ENCODE data around the gene ANKHD1. TPM values are rescaled to one million over a fixed set of nuclear protein-coding genes. Genes with fewer than 3 reads are reported as not detected.

Gene ANKHD1
- polyA plus RNA-seq, 1 of the 3 experiments (the other 2 are of a cell fraction): 26.7 TPM

DNA sequence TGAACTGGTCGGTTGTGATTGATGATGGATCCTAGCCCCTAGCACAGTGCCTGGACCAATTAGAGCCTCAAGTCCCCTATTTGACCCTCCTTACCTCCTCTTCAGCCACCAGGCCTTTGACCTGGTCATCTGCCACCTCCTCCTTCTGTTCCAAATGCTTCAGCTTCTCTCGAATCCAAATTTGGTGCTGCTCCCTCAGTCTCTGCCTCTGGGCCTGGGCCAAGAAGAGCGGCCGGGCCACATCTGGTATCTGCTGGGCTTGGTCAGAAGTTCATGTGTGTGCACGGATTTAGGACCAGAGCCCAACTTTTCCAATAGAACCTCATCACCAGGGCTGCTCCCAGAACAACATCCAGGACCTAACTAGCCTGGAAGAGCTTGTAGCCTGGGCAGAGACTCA lies 169.5 kb downstream of the ANKHD1 start:
- TF ChIP-seq, protein P1, sequence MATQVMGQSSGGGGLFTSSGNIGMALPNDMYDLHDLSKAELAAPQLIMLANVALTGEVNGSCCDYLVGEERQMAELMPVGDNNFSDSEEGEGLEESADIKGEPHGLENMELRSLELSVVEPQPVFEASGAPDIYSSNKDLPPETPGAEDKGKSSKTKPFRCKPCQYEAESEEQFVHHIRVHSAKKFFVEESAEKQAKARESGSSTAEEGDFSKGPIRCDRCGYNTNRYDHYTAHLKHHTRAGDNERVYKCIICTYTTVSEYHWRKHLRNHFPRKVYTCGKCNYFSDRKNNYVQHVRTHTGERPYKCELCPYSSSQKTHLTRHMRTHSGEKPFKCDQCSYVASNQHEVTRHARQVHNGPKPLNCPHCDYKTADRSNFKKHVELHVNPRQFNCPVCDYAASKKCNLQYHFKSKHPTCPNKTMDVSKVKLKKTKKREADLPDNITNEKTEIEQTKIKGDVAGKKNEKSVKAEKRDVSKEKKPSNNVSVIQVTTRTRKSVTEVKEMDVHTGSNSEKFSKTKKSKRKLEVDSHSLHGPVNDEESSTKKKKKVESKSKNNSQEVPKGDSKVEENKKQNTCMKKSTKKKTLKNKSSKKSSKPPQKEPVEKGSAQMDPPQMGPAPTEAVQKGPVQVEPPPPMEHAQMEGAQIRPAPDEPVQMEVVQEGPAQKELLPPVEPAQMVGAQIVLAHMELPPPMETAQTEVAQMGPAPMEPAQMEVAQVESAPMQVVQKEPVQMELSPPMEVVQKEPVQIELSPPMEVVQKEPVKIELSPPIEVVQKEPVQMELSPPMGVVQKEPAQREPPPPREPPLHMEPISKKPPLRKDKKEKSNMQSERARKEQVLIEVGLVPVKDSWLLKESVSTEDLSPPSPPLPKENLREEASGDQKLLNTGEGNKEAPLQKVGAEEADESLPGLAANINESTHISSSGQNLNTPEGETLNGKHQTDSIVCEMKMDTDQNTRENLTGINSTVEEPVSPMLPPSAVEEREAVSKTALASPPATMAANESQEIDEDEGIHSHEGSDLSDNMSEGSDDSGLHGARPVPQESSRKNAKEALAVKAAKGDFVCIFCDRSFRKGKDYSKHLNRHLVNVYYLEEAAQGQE (IDR thresholded peaks at IDR 0.05; ENCODE audit: low read depth, low read length): no peak
- no peak for TF ChIP-seq EZH2phosphoT487 (IDR thresholded peaks at IDR 0.05; ENCODE audit: borderline replicate concordance, low read depth)
- TF ChIP-seq, protein P2, sequence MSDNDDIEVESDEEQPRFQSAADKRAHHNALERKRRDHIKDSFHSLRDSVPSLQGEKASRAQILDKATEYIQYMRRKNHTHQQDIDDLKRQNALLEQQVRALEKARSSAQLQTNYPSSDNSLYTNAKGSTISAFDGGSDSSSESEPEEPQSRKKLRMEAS (IDR thresholded peaks at IDR 0.05; ENCODE audit: low read depth): no peak
- TF ChIP-seq POLR2AphosphoS5 (IDR thresholded peaks at IDR 0.05; ENCODE audit: low read depth, low read length): no peak
- no peak for TF ChIP-seq JUND (IDR thresholded peaks at IDR 0.05)
- TF ChIP-seq CHD2 (IDR thresholded peaks at IDR 0.05; ENCODE audit: low read length, partially characterized antibody): no peak
- no peak for TF ChIP-seq RAD21 (IDR thresholded peaks at IDR 0.05; ENCODE audit: low read length)
- TF ChIP-seq FOXJ3 (CRISPR knock-in tag; IDR thresholded peaks at IDR 0.05): no peak
- no peak for TF ChIP-seq MXI1 (IDR thresholded peaks at IDR 0.05; ENCODE audit: low read depth, low read length)
- no peak for TF ChIP-seq TEAD4 (IDR thresholded peaks at IDR 0.05; ENCODE audit: borderline replicate concordance, insufficient read depth)
- TF ChIP-seq EP300 (IDR thresholded peaks at IDR 0.05; ENCODE audit: borderline replicate concordance in 1 of 2, low read depth in 1 of 2, low read length in 1 of 2): no peak
- TF ChIP-seq, protein P3, sequence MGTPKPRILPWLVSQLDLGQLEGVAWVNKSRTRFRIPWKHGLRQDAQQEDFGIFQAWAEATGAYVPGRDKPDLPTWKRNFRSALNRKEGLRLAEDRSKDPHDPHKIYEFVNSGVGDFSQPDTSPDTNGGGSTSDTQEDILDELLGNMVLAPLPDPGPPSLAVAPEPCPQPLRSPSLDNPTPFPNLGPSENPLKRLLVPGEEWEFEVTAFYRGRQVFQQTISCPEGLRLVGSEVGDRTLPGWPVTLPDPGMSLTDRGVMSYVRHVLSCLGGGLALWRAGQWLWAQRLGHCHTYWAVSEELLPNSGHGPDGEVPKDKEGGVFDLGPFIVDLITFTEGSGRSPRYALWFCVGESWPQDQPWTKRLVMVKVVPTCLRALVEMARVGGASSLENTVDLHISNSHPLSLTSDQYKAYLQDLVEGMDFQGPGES (IDR thresholded peaks at IDR 0.05; ENCODE audit: low read depth, low read length): no peak
- TF ChIP-seq SIN3A (IDR thresholded peaks at IDR 0.05; ENCODE audit: borderline replicate concordance, low read depth, low read length): no peak
- no peak for TF ChIP-seq RCOR1 (IDR thresholded peaks at IDR 0.05; ENCODE audit: low read length)
- no peak for TF ChIP-seq NFIC (IDR thresholded peaks at IDR 0.05; ENCODE audit: borderline replicate concordance)
- TF ChIP-seq GABPA (IDR thresholded peaks at IDR 0.05; ENCODE audit: low read depth): no peak
- TF ChIP-seq NRF1 (IDR thresholded peaks at IDR 0.05; ENCODE audit: low read depth, low read length): no peak
- TF ChIP-seq ELF1 (IDR thresholded peaks at IDR 0.05): no peak
- Histone ChIP-seq H3K4me3 (ENCODE audit: low read depth in 2 of 2, low read length in 1 of 2) (no peak overlapping the region), H3K9me2 (no peaks in the 10 kb centered on the region), H2AFZ (ENCODE audit: low read depth) (no peak overlapping the region), H3K79me2 (ENCODE audit: insufficient read depth) (peaks cover 12% of the 10 kb centered on the region), H3F3A (replicated peaks; ENCODE audit: insufficient read depth) (peaks cover 5% of the 10 kb centered on the region), H3K4me2 (no peak overlapping the region), H4K20me1 (ENCODE audit: insufficient read depth) (no peaks in the 10 kb centered on the region), H3K9me3 (no peaks in the 10 kb centered on the region), H3K4me1 (ENCODE audit: control insufficient read depth in 1 of 2, insufficient read depth in 2 of 2, low read depth in 1 of 2, low read length in 1 of 2) (no peaks in the 10 kb centered on the region; a peak in 1 of 4 replicates), H3K9ac (no peak overlapping the region), H3K27me3 (ENCODE audit: insufficient read depth) (no peaks in the 10 kb centered on the region), H3K36me3 (replicated peaks in 1 of 2; ENCODE audit: control insufficient read depth in 1 of 2, insufficient read depth in 2 of 2, low read length in 1 of 2) (peaks cover 8 to 25% of the 10 kb centered on the region in 2 experiments), H3K27ac (ENCODE audit: low read depth in 2 of 2, low read length in 1 of 2) (no peak overlapping the region)
- WGBS (ENCODE audit: low lambda C conversion rate): 62% methylated on average over 5 of the region's 5 CpGs
- DNase-seq: no peak
- ChIA-PET CTCF (interaction anchor here (0.6 to 2.5 kb wide), 2 partner anchors 47 to 68 kb away, joined by 3 to 7 read pairs; partner anchors contain the start of gene TMCO6), POLR2A (no interaction called here)

Data from SK-N-SH (cell line).